Daoy (cell line): ENCODE measurements around the gene RINT1. TPM values are rescaled to one million over a fixed set of nuclear protein-coding genes. Genes with fewer than 3 reads are reported as not detected.
A peak's percentile ranks its signal among the peaks of the same experiment; 100 is the strongest.
"Not testable (repeated sequence)": the region's sequence is repeated elsewhere in the genome, so short reads cannot be mapped to it uniquely, and the experiment has no call there.

Experiments
- DNase-seq: peaks from one replicate; pipeline ENCODE4 v3.0.0-alpha.2; 2015; ENCODE audit warnings: low read depth
- total RNA-seq: library from RNA; depleted of rRNA; stranded (reverse); fragments of >200 nt; shearing (Covaris generic); gene quantifications from 2 replicates; pipeline ENCODE4 v1.2.3, GENCODE V29; 2014; rRNA removed

Gene RINT1
- total RNA-seq = 24.9 and 30.0 TPM in 2 replicates

DNA sequence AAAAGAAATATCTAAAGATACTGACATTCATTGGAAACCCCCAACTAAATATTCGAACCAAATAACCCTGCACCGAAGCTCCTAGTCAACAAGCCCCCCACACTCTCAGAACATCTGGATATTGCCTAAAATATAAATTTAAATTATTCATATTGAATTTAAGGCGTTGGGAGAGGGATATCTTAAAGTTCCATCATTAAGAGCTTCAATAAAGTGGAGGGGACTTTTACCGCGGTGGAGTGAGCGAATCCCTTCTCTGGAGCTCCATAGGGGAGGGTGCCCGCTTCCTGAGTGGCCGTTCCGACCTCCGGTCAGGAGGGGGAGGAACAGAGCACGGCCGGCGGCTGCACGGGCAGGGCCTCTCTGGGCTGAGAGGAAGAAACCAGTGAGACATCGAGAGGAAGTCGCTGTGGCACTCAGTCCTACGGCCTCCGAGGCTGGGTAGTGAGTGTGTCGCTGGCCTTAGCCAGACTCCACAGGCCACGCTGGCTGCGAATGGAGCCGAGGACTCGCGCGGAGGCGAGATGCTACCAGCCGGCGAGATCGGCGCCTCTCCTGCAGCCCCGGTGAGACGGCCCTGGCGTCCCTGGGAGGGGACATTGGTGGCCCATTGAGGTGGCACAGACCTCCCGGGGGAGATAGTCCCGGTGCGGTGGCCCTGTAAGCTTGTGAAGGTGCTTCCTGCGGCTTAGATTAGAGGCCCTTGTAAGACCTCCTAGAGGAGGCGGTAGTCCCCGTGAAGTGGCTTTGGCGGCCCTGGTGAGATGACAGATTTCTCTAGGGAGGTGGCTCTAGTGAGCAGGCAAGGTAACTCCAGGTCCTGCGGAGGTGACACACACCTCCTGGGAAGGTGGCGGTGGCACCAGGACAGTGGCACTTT is at the start of gene RINT1:
Gene RINT1, plus strand, starts transcription at position 410 of the 880 bp plus-strand sequence. Its CDS starts 115 bp downstream, at position 525.
- peak; percentile 98 for DNase-seq

DNA sequence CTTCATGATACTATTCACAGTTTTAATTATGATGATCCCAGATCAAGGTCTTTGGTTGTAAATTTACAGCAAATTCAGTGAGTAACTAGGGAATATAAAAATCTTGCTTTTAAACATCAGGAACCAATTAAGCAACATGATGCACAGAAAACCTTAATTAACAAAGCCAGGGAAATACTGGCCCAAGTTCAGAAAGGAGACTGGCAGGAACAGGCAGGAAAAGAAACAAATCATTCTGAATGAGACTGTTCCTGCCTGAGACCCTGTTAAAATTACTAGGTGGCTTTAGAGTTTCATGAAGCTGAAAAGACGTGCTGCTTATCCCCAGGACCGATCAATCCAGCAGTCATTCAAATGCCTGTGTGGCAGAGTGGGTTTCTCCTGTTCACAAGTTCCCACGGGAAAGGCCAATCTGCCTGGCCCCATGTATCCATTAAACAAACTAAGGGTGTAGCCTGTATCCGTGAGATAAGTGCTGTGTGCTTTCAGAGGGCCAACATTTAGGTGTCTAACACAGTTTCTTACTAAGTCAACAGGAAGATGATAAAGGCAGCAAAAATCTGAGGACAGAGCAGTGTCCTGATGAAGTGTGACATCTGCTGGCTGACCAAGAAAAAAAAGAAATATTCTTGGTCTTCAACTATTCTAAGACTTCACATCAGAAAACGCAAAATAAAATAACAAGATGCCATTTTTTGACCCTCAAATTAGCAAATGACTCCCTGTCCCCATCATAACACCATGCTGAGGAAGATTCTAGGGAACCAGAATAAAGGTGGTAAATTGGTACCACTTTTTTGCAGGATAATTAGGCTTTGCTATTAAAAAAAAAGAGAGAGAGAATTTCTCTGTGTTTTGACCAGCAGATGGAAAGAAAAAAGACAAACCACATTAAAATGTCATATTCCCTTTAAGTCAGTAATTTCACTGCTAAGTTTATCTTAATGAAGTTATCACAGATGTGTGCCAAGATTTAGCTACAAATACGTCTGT is 44.1 kb upstream of the RINT1 start:
- DNase-seq = peak; percentile 72

DNA sequence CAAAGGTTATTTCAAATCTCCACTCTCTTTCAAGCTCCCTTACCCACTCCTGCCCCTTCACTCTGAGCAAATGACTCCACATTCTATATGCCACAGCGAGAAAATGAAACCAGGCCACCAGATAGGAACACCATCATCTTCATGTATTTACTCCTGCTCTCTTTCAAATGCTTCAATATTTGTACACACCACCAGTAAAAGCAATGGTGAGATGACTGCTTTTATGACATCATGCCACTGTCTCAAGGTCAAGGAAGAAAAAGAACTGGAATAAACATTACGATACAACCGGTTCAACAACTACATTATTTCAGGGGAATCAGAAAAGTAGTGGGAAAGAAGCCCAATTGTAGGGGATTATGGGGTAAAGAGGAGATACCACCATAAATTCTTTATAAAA is 42.6 kb upstream of the RINT1 start:
- no peak for DNase-seq

DNA sequence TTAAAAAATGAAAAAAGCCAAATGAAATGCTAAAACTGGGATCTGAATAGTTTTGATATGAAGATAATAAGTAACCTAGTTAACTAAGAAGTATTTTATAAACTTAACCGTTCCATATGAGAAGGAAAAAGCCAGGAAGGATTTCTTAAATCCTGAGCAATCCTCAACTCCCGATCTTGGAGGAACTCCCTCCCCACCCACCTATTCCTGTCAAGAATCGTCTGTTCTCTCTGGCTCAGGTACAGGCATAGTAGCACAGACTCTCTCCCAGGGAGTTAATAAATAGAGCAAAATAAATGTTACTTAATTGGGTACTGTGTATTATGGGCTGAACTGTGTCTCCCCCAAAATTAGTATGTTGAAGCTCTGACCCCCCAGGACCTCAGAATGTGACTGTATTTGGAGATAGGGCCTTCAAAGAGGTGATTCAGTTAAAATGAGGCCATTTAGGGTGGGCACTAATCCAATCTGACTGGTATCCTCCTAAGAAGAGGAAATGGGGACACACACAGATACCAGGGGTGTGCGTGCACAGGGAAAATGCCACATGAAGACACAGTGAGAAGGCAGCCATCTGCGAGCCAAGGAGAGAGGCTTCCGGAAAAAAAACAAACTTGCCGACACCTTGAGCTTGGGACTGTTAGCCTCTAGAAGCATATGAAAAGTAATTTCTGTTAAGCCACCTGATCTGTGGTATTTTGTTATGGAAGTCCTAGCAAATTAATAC is 38.6 kb upstream of the RINT1 start:
- peak; percentile 46 for DNase-seq

DNA sequence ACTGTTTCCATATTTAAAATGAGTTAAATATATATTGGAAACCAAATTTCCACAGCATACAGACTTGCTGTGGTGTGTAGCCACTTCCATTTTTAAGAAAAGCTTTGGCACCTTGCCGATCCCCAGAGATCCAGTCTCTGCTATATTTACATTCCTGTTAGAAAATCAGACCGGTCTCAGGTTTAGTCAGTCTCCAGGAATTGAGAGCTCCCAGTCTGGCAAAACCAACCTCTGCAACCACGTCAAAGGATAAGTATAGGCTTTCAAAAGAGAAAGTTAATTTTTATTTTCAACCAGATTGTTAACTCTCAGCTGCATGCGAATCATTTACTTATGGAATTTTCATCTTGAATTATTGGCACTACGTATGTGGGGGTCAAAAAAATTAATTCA is 38.1 kb upstream of the RINT1 start:
- peak; percentile 85 for DNase-seq

DNA sequence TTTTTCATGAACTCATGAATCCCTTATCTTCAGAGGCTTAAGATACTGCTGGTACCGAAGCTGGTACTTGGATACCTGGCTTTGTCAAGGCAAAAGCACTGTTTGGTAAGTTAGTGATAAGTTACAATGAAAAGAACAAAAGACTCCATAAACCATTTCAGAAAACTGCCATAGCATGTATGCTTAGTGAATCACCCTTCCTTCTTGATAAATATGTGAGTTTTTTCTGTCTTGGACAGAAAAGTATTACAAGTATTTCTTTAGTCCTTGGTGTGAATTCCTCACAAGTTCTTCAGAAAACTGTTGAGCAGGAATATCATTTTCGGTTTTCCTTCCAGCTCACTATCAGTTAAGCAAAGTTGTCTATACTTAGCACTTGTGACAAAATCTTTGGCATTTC is 35.5 kb upstream of the RINT1 start:
- peak; percentile 14 for DNase-seq

DNA sequence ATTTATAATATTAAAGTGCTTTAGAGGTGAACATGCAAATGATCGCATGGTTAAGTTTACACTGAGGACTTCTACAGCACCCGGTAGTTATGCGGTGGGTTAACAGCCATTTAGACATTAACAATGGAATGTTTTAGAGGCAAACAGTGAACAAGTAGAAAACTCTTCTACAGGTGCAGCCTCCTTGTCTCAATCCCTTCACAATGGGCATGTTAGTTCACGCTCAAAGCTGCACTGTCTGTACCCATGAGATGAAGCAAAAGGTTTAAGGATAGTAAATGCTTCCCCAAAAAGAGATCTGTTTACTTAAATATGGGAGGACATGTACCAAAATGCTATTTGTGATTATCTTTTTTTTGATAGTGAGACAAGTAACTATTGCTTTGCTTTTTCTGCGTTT is 35.0 kb upstream of the RINT1 start:
- no peak for DNase-seq

DNA sequence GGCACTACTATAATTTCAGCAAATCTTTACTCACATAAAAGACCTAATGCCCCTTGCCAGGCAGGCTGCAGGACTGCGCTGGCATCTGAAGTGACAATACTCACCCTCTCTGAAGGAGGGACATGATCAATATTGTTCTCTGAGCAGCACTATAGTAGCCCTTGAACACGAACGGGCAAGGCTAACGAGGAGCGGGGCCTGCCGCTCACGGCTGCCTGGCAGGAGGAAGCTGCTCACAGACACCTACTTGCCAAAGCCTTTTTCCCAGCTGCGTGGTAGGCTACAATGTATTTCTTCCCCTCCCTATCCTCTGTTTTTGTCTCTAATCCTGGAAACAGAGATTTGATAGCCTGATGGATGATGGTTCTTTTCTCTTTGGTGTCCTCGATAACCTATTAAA is 29.8 kb upstream of the RINT1 start:
- no peak for DNase-seq

DNA sequence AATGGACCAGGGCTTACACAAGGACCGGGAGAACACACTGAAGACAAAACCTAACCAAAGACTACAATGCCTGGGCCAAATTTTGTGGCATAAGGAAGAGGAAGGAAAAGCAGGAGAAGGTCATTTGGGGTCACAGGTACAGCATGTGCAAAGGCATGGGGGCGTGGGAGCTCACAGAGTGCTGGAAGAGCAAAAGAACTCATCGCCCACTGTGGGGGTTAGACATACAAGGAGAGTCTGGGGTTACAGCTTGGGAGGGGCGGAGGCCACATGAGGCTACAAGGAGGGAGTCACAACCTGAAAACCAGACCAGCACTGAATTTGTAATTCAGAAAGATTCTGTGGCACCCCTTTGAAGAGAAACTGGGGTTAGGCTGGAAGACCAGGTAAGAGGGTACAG is 19.6 kb upstream of the RINT1 start:
- no peak for DNase-seq

DNA sequence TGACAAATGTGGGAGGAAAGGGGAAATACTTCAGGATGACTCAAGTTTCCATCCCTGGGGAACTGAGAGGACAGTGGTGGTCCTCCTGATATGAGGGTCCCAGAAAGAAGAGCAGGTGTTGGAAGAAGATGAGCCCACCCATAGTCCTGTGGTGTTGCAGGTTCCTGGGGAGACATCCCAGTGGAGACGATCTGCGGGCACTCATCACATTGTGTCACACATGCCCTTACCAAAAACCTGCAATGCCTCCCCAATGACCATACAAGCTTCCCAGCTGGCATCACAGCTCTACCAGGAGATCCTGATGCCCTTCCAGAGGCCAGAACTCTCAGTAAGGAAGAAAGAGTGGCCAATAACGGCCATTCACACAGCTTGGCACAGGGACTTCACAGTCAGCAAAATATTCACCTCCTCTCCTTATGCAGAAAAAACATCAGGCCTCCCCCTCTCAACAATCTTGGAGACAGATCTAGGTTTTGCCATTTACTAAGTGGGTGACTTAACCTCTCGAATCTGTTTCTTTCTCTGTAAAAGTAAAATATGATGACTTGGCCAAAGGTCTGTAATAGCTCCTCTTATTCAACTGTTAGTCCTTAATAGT is 19.0 kb upstream of the RINT1 start:
- no peak for DNase-seq

DNA sequence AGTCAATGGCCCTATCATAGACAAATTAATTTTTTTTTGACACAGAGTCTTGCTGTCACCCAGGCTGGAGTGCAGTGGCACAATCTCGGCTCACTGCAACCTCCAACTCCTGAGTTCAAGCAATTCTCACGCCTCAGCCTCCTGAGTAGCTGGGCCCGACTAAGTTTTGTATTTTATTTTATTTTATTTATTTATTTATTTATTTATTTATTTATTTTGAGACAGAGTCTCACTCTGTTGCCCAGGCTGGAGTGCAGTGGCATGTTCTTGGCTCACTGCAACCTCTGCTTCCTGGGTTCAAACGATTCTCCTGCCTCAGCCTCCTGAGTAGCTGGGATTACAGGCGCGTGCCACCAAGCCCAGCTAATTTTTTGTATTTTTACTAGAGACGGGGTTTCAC is 16.4 kb upstream of the RINT1 start:
- DNase-seq = not testable (repeated sequence)

DNA sequence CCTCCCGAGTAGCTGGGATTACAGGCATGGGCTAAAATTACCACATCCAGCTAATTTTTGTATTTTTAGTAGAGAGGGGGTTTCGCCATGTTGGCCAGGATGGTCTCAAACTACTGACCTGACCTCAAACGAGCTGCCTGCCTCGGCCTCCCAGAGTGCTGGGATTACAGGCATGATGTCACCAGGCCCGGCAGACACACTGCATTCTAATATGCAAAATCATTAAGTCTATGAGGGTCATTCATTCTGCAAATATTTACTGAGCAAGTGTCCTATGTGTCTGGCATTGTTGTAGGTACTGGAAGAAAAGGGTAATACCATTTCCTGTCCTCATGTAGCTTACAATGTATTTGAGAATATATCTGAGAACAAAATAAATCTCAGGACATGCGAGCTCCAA is 12.6 kb upstream of the RINT1 start:
- DNase-seq = no peak

DNA sequence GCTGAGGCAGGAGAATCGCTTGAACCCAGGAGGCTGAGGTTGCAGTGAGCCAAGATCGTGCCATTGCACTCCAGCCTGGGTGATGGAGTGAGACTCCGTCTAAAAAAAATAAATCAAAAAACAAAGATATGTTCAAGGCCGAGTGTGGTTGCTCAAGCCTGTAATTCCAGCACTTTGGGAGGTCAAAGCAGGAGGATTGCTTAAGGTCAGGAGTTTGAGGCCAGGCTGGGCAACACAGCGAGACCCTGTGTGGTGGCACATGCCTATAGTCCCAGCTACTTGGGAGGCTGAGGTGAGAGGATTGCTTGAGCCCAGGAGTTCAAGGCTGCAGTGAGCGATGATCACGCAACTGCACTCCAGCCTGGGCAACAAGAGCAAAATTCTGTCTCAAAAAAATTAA is 11.4 kb upstream of the RINT1 start:
- DNase-seq = not testable (repeated sequence)

DNA sequence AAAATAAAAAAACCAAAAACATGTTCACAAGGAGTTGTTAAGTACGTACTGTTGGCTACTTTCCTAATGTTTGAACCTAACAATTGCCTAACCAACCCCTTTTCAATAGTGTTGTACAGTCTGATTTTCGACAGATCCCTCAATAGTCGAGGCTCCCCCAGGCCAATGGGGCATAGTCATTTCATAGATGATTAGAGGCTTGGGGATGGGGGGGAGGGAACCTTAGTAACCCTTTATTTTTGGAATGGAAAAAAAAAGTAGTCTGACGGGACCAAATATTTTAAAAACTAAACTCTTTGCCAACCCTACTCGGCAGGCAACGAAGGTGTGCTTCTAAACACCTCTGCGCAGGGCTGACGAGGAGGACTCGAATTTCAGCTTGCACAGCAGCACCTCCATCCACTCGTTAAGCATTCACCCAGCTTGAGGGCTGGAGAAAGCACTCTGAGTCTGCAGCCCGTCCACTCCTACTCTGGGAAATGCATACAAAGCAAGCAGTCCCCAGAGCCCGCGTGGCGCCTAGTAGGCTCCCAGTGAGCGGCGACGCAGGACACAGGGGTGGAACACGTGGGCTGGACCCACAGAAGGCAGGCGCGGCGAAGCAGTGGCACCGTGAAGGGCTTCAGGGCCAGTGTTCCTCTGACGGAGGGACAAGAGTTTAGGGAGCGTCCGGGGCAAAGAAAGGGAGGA is 10.8 kb upstream of the RINT1 start:
- peak; percentile 77 for DNase-seq

DNA sequence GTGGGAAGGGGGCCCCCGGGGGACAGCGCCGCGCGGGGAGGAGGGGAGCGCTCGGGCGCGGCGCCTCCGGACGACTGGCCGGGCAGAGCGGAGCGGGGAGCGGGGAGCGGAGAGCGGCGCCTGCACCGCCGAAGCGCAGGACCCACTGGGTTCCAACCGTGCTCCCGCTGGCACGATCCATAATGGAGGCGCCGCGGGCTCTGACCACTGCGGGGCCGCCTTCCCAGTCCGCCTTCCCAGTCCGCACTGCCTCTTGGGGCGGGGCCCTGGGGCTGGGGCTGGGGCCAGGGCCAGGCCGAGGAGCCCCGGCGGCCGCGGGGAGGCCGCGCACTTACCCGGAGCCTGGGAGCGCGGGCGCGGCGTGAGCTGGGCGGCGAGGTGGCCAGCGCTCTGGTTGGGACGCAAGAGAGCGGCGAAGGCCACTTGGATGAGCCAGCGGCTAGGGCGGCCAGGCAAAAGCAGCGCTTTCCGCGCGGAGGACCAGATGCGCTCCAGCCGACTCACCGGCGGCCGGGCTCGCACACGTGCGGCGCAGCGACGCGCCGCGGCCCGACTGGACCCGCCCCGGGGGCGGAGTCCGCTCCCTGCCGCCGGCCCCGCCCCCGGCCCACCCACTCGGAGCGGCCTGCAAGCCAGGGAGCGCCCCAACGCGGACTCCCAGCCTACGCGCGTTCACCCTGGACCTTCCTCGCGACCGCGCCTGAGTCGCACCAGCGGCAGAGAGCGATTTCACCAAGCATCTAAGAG is 10.1 kb upstream of the RINT1 start, which contains the start of gene PUS7:
Gene PUS7, minus strand, starts transcription at position 555 of the 747 bp plus-strand sequence. CDS start 13,759 bp downstream, outside the sequence.
- DNase-seq = peak; percentile 98

DNA sequence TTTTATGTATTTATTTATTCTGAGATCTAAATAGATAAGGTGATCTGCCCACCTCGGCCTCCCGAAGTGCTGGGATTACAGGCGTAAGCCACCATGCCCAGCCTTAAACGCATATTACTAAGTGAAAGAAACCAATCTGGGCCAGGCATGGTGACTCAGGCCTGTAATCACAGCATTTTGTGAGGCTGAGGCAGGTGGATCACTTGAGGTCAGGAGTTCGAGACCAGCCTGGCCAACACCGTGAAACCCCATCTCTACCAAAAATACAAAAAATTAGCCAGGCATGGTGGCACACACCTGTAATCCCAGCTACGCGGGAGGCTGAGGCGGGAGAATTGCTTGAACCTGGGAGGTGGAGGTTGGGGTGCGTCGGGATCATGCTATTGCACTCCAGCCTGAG is 7.6 kb upstream of the RINT1 start:
- not testable (repeated sequence) for DNase-seq

DNA sequence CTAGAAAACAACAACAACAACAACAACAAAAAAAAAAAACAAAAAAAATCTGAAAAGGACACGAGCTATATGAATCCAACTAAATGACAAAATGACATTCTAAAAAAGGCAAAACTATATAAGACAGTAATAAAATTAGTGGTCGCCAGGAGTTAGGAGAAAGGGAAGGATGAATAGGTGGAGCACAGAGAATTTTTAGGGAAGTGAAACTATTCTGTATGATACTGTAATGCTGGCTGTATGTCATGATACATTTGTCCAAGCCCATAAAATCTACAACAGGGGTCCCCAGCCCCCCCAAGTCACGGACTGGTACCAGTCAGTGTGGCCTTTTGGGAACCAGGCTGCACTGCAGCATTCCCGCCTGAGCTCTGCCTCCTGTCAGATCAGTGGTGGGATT is 7.2 kb upstream of the RINT1 start:
- no peak for DNase-seq

DNA sequence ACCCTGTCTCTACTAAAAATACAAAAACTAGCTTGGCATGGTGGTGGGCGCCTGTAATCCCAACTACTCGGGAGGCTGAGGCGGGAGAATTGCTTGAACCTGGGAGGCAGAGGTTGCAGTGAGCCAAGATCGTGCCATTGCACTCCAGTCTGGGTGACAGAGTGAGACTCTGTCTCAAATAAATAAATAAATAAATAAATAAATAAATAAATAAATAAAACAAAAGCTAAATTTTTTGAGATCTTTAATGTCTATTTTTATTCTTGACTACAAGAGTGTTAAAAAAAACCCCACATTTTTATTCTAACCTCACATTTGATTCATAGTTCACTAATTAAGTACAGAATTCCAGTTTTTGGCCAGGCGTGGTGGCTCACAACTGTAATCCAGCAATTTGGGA is 4.3 kb upstream of the RINT1 start:
- not testable (repeated sequence) for DNase-seq

DNA sequence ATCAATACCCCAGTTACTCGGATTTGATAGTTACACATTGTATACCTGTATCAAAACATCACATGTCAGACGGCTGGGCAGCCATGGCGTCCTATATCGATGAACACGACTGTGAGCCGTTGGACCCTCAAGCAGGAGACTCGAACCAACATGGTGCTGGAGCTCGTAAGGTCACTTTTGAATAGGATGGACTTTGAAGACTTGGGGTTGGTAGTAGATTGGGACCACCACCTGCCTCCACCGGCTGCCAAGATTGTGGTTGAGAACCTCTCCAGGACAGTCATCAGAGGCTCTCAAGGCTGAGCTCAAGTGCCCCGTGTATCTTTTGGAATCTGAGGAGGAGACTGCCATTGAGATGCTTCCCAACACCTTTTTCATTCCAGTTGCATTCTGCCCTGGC is 1.9 kb upstream of the RINT1 start:
- no peak for DNase-seq

DNA sequence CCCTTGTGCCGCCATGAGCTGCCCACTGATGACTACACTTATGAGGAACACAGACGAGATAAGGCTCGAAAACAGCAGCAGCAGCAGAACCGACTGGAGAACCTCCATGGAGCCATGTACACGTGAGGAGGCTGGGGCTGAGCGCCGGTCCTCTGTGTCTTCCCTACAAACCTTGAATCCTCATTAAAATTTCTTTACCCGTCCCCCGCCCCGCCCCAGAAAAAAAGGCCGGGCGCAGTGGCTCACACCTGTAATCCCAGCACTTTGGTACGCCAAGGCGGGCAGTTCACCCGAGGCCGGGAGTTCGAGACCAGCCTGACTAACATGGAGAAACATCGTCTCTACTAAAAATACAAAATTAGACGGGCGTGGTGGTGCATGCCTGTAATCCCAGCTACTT is 1.5 kb upstream of the RINT1 start:
- no peak for DNase-seq
